ENCODE results near the gene CEP295NL. TPM values are rescaled to one million over a fixed set of nuclear protein-coding genes. Genes with fewer than 3 reads are reported as not detected.

Gene CEP295NL
- polyA plus RNA-seq, 2 of the 4 experiments (the other 2 are of a cell fraction): 0.10 to 0.13 TPM

- Histone ChIP-seq H3K4me3 (no peak overlapping the region), H3K27ac (no peak overlapping the region), H3K9me3 (no peaks in the 10 kb centered on the region), H3K4me1 (peaks cover 27% of the 10 kb centered on the region), H3K4me2 (no peak overlapping the region)
- ChIA-PET CTCF (interaction anchor here (0.6 to 5.0 kb wide), 7 partner anchors 8 to 82 kb away, joined by 3 to 32 read pairs (median 7); no protein-coding TSS in a partner anchor), POLR2A (no interaction called here)
- DNase-seq (ENCODE audit: low read depth in 1 of 2, low spot score in 1 of 2) (no peak), FAIRE-seq (no peak), ATAC-seq (no peak)
- 81% methylated on average over 8 of the region's 8 CpGs for WGBS (ENCODE audit: missing lambda C conversion rate)
- TF ChIP-seq BCL3 (IDR thresholded peaks at IDR 0.05) (no peak), ATOH8 (CRISPR knock-in tag; IDR thresholded peaks at IDR 0.05; ENCODE audit: low read depth) (no peak), CBX2 (IDR thresholded peaks at IDR 0.05; ENCODE audit: borderline replicate concordance, low read depth) (no peak), ZSCAN20 (CRISPR knock-in tag; IDR thresholded peaks at IDR 0.05) (no peak), CHD2 (IDR thresholded peaks at IDR 0.05; ENCODE audit: low read length, partially characterized antibody) (no peak), MAFK (IDR thresholded peaks at IDR 0.05; ENCODE audit: partially characterized antibody) (no peak), NPAS2 (CRISPR knock-in tag; IDR thresholded peaks at IDR 0.05; ENCODE audit: borderline replicate concordance) (no peak)
Observed at GRCh38 chr17:78889531-78889930, 13.5 kb downstream of the CEP295NL start.

- no peak for FAIRE-seq
- POLR2A ChIA-PET: no interaction called here
- CTCF ChIA-PET: interaction anchor here (0.7 to 5.0 kb wide), 7 partner anchors 8 to 82 kb away, joined by 3 to 32 read pairs (median 7); no protein-coding TSS in a partner anchor
- H3K4me1 ChIP-seq: peaks cover 30% of the 10 kb centered on the region
- H3K9me3 ChIP-seq: no peaks in the 10 kb centered on the region
- TF ChIP-seq POLR2A (IDR thresholded peaks at IDR 0.05; ENCODE audit: low read length) (no peak), PBX3 (IDR thresholded peaks at IDR 0.05) (no peak), TFCP2L1 (CRISPR knock-in tag; IDR thresholded peaks at IDR 0.05) (no peak), HES2 (IDR thresholded peaks at IDR 0.05) (no peak), ELK1 (IDR thresholded peaks at IDR 0.05; ENCODE audit: low read depth, low read length) (no peak), HEYL (CRISPR knock-in tag; IDR thresholded peaks at IDR 0.05) (no peak), ZC3H11A (IDR thresholded peaks at IDR 0.05) (no peak), KDM5A (IDR thresholded peaks at IDR 0.05) (no peak), HOXB5 (CRISPR knock-in tag; IDR thresholded peaks at IDR 0.05) (no peak), CHD4 (IDR thresholded peaks at IDR 0.05; ENCODE audit: borderline replicate concordance) (no peak), PHF8 (IDR thresholded peaks at IDR 0.05; ENCODE audit: borderline replicate concordance, low read depth) (no peak), USF2 (IDR thresholded peaks at IDR 0.05) (no peak), RARB (CRISPR knock-in tag; IDR thresholded peaks at IDR 0.05) (no peak), RAD21 (conservative IDR thresholded peaks at IDR 0.05 in 1 of 2, IDR thresholded peaks at IDR 0.05 in 1 of 2) (no peak)
- H3K4me3 ChIP-seq: no peak overlapping the region
- H3K27ac ChIP-seq: no peak overlapping the region
- no peak overlapping the region for H3K4me2 ChIP-seq
- WGBS (ENCODE audit: missing lambda C conversion rate): 88% methylated on average over 10 of the region's 10 CpGs
- no peak for DNase-seq (ENCODE audit: low read depth in 1 of 2, low spot score in 1 of 2)
- no peak for ATAC-seq
Observed at GRCh38 chr17:78888941-78889518, 14.0 kb downstream of the CEP295NL start.

Data from A549 (cell line).